Right atrium auricular region (tissue), 2 donors: Measurements from ENCODE around the gene EFCAB6. TPM values are rescaled to one million over a fixed set of nuclear protein-coding genes. Genes with fewer than 3 reads are reported as not detected.

ENCODE experiments used
- DNase-seq: peaks from one replicate; pipeline ENCODE4 v3.0.0-alpha.2; 2019; ENCODE audit warnings: low spot score
- H3K27ac ChIP-seq, 2 donors: fragments of 200-600 bp; sonication (generic); 1 replicate in 1 of 2; 2 replicates in 1 of 2; pipeline ENCODE4 v1.5.1; 2016 to 2019
- H3K27me3 ChIP-seq, 2 donors: fragments of 200-600 bp; sonication (generic); one replicate each; pipeline versions ENCODE4 v1.5.1 to v1.6.0; 2017 to 2019
- H3K36me3 ChIP-seq: fragments of 200-600 bp; sonication (generic); one replicate; pipeline ENCODE4 v1.5.1; 2016
- H3K4me1 ChIP-seq, 2 donors: fragments of 200-600 bp; sonication (generic); one replicate each; pipeline versions ENCODE4 v1.5.1 to v1.6.0; 2017 to 2019
- H3K4me3 ChIP-seq, 2 donors: fragments of 200-600 bp; sonication (generic); 1 replicate in 1 of 2; 2 replicates in 1 of 2; pipeline ENCODE4 v1.5.1; 2017 to 2019; ENCODE audit warnings: mild to moderate bottlenecking in 1 of 2, moderate library complexity in 1 of 2
- H3K9me3 ChIP-seq, 2 donors: fragments of 200-600 bp; sonication (generic); one replicate each; pipeline ENCODE4 v1.5.1; 2019
- total RNA-seq, 2 donors: library from RNA; depleted of rRNA; stranded (reverse); fragments of >200 nt; gene quantifications; one replicate each; pipeline ENCODE4 v1.1.0, GENCODE V29; 2016
- TF ChIP-seq, protein P1 (sequence below), 2 donors: fragments of 200-600 bp; sonication (generic); IDR thresholded peaks; one replicate each; pipeline ENCODE4 v1.5.1; 2019; ENCODE audit warnings: antibody characterized with exemption in 2 of 2

EFCAB6 gene
- total RNA-seq, 2 donors from 2014 or later, result 1.5 TPM

DNA sequence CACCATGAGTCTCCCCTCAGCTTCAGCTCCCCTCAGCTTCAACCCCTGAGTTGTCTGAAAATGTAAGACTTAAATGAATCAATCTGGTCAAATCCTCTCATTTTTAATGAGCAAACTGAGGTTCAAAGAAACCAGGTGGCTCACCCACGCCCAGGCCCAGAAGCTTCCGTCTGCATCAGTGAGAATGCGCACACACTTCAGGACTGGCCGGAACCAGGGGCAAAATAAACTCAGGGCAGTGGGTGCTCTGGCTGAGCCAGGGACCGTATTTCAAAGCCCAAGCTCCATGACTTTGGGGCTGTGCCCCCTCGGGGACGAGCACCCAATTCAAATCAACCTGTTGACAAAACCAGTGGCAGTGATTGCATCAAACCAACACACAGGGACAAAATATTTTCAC lies 47.1 kb upstream of the EFCAB6 start:
- no peaks in the 10 kb centered on the region for H3K36me3 ChIP-seq
- no peak overlapping the region for H3K27ac ChIP-seq
- peaks cover 0 to 5% of the 10 kb centered on the region in 2 donors for H3K27me3 ChIP-seq
- DNase-seq, result no peak
- H3K9me3 ChIP-seq, result peaks cover 0 to 14% of the 10 kb centered on the region in 2 donors
- H3K4me3 ChIP-seq, result no peak overlapping the region
- peaks cover 0 to 5% of the 10 kb centered on the region in 2 donors for H3K4me1 ChIP-seq
- TF ChIP-seq, protein P1, sequence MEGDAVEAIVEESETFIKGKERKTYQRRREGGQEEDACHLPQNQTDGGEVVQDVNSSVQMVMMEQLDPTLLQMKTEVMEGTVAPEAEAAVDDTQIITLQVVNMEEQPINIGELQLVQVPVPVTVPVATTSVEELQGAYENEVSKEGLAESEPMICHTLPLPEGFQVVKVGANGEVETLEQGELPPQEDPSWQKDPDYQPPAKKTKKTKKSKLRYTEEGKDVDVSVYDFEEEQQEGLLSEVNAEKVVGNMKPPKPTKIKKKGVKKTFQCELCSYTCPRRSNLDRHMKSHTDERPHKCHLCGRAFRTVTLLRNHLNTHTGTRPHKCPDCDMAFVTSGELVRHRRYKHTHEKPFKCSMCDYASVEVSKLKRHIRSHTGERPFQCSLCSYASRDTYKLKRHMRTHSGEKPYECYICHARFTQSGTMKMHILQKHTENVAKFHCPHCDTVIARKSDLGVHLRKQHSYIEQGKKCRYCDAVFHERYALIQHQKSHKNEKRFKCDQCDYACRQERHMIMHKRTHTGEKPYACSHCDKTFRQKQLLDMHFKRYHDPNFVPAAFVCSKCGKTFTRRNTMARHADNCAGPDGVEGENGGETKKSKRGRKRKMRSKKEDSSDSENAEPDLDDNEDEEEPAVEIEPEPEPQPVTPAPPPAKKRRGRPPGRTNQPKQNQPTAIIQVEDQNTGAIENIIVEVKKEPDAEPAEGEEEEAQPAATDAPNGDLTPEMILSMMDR (IDR thresholded peaks at IDR 0.05), result no peak

DNA sequence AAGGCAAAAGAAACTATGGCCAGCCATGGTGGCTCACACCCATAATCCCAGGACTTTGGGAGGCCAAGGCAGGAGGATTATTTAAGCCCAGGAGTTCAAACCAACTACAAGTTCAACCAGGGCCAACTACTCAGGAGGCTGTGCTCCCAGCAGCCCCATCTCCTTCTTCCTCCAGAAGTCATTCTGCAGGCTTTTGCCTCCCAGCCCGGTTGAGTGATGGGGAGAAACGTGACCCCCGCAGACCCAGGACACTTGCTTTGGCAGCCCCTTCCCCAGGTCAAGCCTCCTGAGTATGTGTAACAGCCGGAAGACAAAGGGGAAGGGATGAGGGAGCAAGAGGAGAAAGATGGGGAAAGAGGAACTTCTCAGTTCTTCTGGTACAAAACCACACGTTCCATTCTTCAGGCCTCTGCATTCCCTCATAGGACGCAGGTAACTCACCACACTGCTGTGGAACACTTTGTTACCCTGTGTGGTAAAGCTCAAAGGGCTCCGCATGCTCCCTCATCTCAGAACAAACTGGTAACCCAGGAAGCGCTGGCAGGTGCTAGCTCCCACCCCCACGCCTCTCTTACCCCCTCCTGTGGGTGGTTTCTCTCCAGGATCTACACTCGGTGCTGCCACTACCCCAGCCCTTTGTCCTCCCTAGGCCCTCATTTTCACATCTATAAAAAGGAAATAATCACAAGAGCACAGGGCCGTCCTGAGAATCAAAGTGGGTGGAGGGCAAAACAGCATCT lies 46.2 kb upstream of the EFCAB6 start:
- no peaks in the 10 kb centered on the region for H3K36me3 ChIP-seq
- no peak for DNase-seq
- H3K27me3 ChIP-seq, result peaks cover 0 to 5% of the 10 kb centered on the region in 2 donors
- H3K27ac ChIP-seq, result no peak overlapping the region
- peaks cover 0 to 5% of the 10 kb centered on the region in 2 donors for H3K4me1 ChIP-seq
- no peak overlapping the region for H3K4me3 ChIP-seq
- peaks cover 0 to 14% of the 10 kb centered on the region in 2 donors for H3K9me3 ChIP-seq
- TF ChIP-seq, protein P1 (IDR thresholded peaks at IDR 0.05), result no peak

- Histone ChIP-seq H3K4me3 (no peak overlapping the region), H3K9me3 (peaks cover 0 to 14% of the 10 kb centered on the region in 2 donors), H3K4me1 (peaks cover 0 to 5% of the 10 kb centered on the region in 2 donors), H3K36me3 (no peaks in the 10 kb centered on the region), H3K27ac (no peak overlapping the region), H3K27me3 (peaks cover 0 to 5% of the 10 kb centered on the region in 2 donors)
- no peak for DNase-seq
- TF ChIP-seq, protein P1 (IDR thresholded peaks at IDR 0.05), result no peak
These were observed 45.3 kb upstream of the EFCAB6 start for GRCh38 chr22:43857367-43857766.

DNA sequence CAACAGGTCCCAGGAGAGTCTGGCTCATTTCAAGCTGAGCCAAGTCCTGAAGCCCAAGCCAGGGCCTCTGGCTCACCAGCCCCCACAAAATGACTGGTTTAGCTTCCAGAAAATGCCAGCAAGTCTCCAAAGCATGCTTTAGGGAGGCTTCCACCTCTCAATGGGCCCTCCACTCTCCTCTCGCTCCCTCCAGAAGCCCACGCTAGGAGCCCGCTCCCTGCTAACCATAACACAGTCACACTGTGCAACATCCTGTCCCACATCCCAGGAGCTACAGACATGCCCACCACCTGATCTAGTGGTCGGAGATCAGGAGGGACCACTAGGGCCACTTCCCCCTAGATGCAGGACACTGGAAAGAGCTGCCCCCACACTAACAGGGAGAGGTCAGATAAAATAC lies 43.3 kb upstream of the EFCAB6 start:
- Histone ChIP-seq H3K9me3 (peaks cover 0 to 14% of the 10 kb centered on the region in 2 donors), H3K4me1 (no peaks in the 10 kb centered on the region), H3K27ac (no peak overlapping the region), H3K27me3 (no peaks in the 10 kb centered on the region), H3K36me3 (no peaks in the 10 kb centered on the region), H3K4me3 (no peak overlapping the region)
- no peak for DNase-seq
- TF ChIP-seq, protein P1 (IDR thresholded peaks at IDR 0.05), result no peak

GRCh38 chr22:43854786-43855271 lies 42.7 kb upstream of the EFCAB6 start:
- TF ChIP-seq, protein P1 (IDR thresholded peaks at IDR 0.05), result no peak

More at GRCh38 chr22:43854786-43855271, 42.7 kb upstream of the EFCAB6 start:
- Histone ChIP-seq H3K9me3 (peaks cover 0 to 14% of the 10 kb centered on the region in 2 donors), H3K27ac (no peak overlapping the region), H3K4me3 (no peak overlapping the region), H3K4me1 (no peaks in the 10 kb centered on the region), H3K36me3 (no peaks in the 10 kb centered on the region), H3K27me3 (no peaks in the 10 kb centered on the region)
- no peak for DNase-seq
